ENCODE results near the gene SMG6. TPM values are rescaled to one million over a fixed set of nuclear protein-coding genes. Genes with fewer than 3 reads are reported as not detected.

SMG6 gene
- total and polyA plus RNA-seq, 2 of the 4 experiments (the other 2 are of a cell fraction): 16.3 to 30.3 TPM

DNA sequence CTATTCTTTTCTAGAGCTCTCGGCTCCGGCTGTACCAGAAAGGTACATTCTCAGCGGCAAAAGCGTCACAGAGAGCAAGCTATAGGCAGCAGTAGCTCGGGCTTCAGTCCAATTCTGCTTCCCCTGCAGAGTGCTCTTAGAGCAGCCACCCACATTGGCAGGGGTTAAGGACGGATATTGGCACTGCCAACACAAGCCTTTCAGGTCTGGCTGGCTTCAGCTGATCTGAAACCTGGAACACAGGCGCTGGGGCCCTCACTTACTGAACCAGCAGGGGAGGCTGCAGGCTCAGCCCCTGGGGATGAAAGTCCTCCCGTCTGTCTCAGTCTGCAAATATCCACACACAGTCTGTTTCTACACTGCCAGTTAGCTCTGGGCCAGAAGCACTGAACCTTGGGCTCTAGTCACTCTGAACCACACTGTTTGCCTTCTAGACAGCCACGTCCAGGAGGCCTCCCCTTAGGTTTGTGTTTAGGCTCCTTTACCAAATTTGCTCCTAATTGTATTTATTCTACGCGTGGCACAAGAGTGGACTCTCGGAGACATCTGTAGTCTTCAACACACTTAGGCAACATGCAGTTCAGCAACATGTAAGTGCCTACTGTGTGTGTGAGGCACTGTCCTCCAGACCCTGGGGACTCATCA is 208.6 kb downstream of the SMG6 start:
- Histone ChIP-seq H3K14ac (replicated peaks; ENCODE audit: low read depth, low read length) (peak overlapping the region; percentile 43), H2BK5ac (ENCODE audit: low read depth, low read length, poor library complexity, severe bottlenecking) (peak overlapping the region; percentile 35), H2AK5ac (ENCODE audit: low read depth, low read length) (peak overlapping the region; percentile 72; the same call in 1 of the 2 replicates), H3K4me1 (ENCODE audit: control insufficient read depth, insufficient read depth, low read length) (peaks cover 11% of the 10 kb centered on the region), H3K9me1 (ENCODE audit: insufficient read depth, low read length) (peaks cover 23% of the 10 kb centered on the region), H3K56ac (ENCODE audit: extremely low read depth, insufficient read depth, low read length) (no peak overlapping the region), H4K91ac (ENCODE audit: insufficient read depth, low read depth, low read length) (peak overlapping the region; percentile 66), H4K5ac (ENCODE audit: low read depth, low read length) (peak overlapping the region; percentile 34; the same call in 1 of the 2 replicates), H2AFZ (replicated peaks; ENCODE audit: low read length, poor library complexity) (no peak overlapping the region), H3K27me3 (ENCODE audit: control insufficient read depth, insufficient read depth, low read length) (no peaks in the 10 kb centered on the region), H2AK9ac (replicated peaks; ENCODE audit: low read depth, low read length, poor library complexity) (peak overlapping the region; percentile 17), H3K4ac (ENCODE audit: low read depth, low read length) (peak overlapping the region; percentile 72), H3K23ac (ENCODE audit: low read depth, low read length) (no peak overlapping the region; the same call in 1 of the 2 replicates), H3K79me1 (ENCODE audit: low read depth in 1 of 2, low read length in 2 of 2) (peaks cover 17 to 66% of the 10 kb centered on the region in 2 experiments), H3K27ac (ENCODE audit: insufficient read depth, low read length) (no peak overlapping the region), H4K20me1 (ENCODE audit: insufficient read depth, low read length) (no peaks in the 10 kb centered on the region; the same call in 1 of the 2 replicates), H3K9ac (ENCODE audit: low read depth, low read length) (0 out of 2 replicates have a peak overlapping the region, but pooled peaks have one; percentile 10), H3K36me3 (ENCODE audit: control insufficient read depth, insufficient read depth, low read length) (no peaks in the 10 kb centered on the region; the same call in 1 of the 2 replicates), H2BK20ac (ENCODE audit: low read depth, low read length) (peak overlapping the region; percentile 22; the same call in 1 of the 2 replicates), H3K18ac (ENCODE audit: low read depth, low read length) (no peak overlapping the region; the same call in 1 of the 2 replicates), H3K4me2 (ENCODE audit: low read depth, low read length) (no peak overlapping the region), H2BK120ac (ENCODE audit: low read depth, low read length) (peak overlapping the region; percentile 52; the same call in 1 of the 2 replicates), H4K8ac (ENCODE audit: low read depth in 2 of 2, low read length in 2 of 2) (peak overlapping the region in 1 of 2 experiments; percentile 15; a peak in 1 of 4 replicates), H3K4me3 (ENCODE audit: insufficient read depth, low read depth, low read length) (no peak overlapping the region), H3K9me3 (ENCODE audit: control insufficient read depth, insufficient read depth, low read length) (no peaks in the 10 kb centered on the region), H2BK15ac (ENCODE audit: low read depth, low read length) (peak overlapping the region; percentile 27; the same call in 1 of the 3 replicates)
- in situ Hi-C loops (cut with MboI; ENCODE audit: low sequenced_read_pairs) (no loop called here), intact Hi-C loops (cut with micrococcal nuclease) (loop anchor here (1.0 kb wide), 1 partner anchor 149 kb away; no protein-coding TSS in a partner anchor), dilution Hi-C loops (cut with HindIII; ENCODE audit: low sequenced_read_pairs, unreplicated experiment) (no loop called here)
- CTCF ChIA-PET: interaction anchor here (1.1 to 2.7 kb wide), 4 partner anchors 9 to 164 kb away, joined by 3 to 22 read pairs (median 6); no protein-coding TSS in a partner anchor
- POLR2A ChIA-PET (ENCODE audit: unreplicated experiment): no interaction called here
- WGBS, 2 experiments (ENCODE audit: extremely low coverage in 2 of 2, insufficient read length in 1 of 2): 95% methylated on average over 4 of the region's 12 CpGs; no CpG with 5 or more reads in 1 of the 2 experiments
- DNase-seq (peak; percentile 75), ATAC-seq (ENCODE audit: low read depth) (peak; percentile 65)
- peak; percentile 91 for TF ChIP-seq RAD21 (IDR thresholded peaks at IDR 0.05; ENCODE audit: low read length)
- TF ChIP-seq, protein P1, sequence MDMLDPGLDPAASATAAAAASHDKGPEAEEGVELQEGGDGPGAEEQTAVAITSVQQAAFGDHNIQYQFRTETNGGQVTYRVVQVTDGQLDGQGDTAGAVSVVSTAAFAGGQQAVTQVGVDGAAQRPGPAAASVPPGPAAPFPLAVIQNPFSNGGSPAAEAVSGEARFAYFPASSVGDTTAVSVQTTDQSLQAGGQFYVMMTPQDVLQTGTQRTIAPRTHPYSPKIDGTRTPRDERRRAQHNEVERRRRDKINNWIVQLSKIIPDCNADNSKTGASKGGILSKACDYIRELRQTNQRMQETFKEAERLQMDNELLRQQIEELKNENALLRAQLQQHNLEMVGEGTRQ (IDR thresholded peaks at IDR 0.05; ENCODE audit: low read depth, low read length): no peak
- TF ChIP-seq POLR2A (IDR thresholded peaks at IDR 0.05; ENCODE audit: low read depth, low read length): 0 out of 2 replicates have a peak, but pooled peaks have one; percentile 40
- TF ChIP-seq, protein P2, sequence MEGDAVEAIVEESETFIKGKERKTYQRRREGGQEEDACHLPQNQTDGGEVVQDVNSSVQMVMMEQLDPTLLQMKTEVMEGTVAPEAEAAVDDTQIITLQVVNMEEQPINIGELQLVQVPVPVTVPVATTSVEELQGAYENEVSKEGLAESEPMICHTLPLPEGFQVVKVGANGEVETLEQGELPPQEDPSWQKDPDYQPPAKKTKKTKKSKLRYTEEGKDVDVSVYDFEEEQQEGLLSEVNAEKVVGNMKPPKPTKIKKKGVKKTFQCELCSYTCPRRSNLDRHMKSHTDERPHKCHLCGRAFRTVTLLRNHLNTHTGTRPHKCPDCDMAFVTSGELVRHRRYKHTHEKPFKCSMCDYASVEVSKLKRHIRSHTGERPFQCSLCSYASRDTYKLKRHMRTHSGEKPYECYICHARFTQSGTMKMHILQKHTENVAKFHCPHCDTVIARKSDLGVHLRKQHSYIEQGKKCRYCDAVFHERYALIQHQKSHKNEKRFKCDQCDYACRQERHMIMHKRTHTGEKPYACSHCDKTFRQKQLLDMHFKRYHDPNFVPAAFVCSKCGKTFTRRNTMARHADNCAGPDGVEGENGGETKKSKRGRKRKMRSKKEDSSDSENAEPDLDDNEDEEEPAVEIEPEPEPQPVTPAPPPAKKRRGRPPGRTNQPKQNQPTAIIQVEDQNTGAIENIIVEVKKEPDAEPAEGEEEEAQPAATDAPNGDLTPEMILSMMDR (conservative IDR thresholded peaks at IDR 0.05; ENCODE audit: low read depth, low read length): peak; percentile 70
- TF ChIP-seq SMC3 (IDR thresholded peaks at IDR 0.05; ENCODE audit: low read depth, low read length): peak; percentile 82
- TF ChIP-seq MAFK (IDR thresholded peaks at IDR 0.05; ENCODE audit: low read depth, low read length): no peak
- no peak for TF ChIP-seq RCOR1 (IDR thresholded peaks at IDR 0.05; ENCODE audit: insufficient replicate concordance, low read length)
- TF ChIP-seq NFE2L2 (IDR thresholded peaks at IDR 0.05; ENCODE audit: low read depth, low read length): no peak
- no TSS peak for BruUV-seq (replicated peaks)
